GM12891 (cell line): ENCODE data around the gene FKBP4.

ENCODE experiments used
- POLR2A ChIP-seq: IDR thresholded peaks from 2 replicates; pipeline ENCODE4 v1.6.1; 2011; ENCODE audit warnings: low read depth, low read length, control low read depth
- POLR2AphosphoS5 ChIP-seq: IDR thresholded peaks from 2 replicates; pipeline ENCODE4 v1.6.1; 2011; ENCODE audit warnings: low read depth, low read length, control low read depth
- POU2F2 ChIP-seq: IDR thresholded peaks from 2 replicates; pipeline ENCODE4 v1.6.1; 2011; ENCODE audit warnings: low read depth, mild to moderate bottlenecking, control low read depth, low read length, moderate library complexity
- SPI1 ChIP-seq: IDR thresholded peaks from 2 replicates; pipeline ENCODE4 v1.6.1; 2011; ENCODE audit warnings: low read depth, low read length, control low read depth
- TAF1 ChIP-seq: IDR thresholded peaks from 2 replicates; pipeline ENCODE4 v1.6.1; 2011; ENCODE audit warnings: low read depth, low read length, control low read depth

- TF ChIP-seq POLR2A (no peak), POLR2AphosphoS5 (no peak), TAF1 (no peak), SPI1 (no peak), POU2F2 (no peak)
Measured at GRCh38 chr12:2832550-2833127, 37.9 kb downstream of the FKBP4 start.
